HL-60 (cell line): ENCODE data around the gene CD82.

Source experiments
- CTCF ChIP-seq: IDR thresholded peaks from one replicate; pipeline ENCODE4 v1.5.1; 2011; ENCODE audit warnings: low read length, control low read depth, inconsistent platforms; ENCODE audit not compliant: insufficient read depth
- GABPA ChIP-seq: IDR thresholded peaks from 2 replicates; pipeline ENCODE4 v1.6.1; 2012; ENCODE audit warnings: low read depth
- POLR2AphosphoS5 ChIP-seq: IDR thresholded peaks from 2 replicates; pipeline ENCODE4 v1.6.1; 2012; ENCODE audit warnings: low read depth
- REST ChIP-seq: IDR thresholded peaks from 2 replicates; pipeline ENCODE4 v1.6.1; 2012; ENCODE audit warnings: low read depth; ENCODE audit not compliant: insufficient replicate concordance
- SPI1 ChIP-seq: IDR thresholded peaks from 2 replicates; pipeline ENCODE4 v1.6.1; 2012; ENCODE audit warnings: low read depth, mild to moderate bottlenecking, borderline replicate concordance

GRCh38 chr11:44657836-44658505 is 92.5 kb downstream of the CD82 start:
- TF ChIP-seq CTCF (no peak), POLR2AphosphoS5 (no peak), GABPA (no peak), REST (no peak), SPI1 (no peak)
